Rectal smooth muscle tissue (tissue), 1 donor: ENCODE results near the gene CYP24A1.
"Not testable (repeated sequence)": the region's sequence is repeated elsewhere in the genome, so short reads cannot be mapped to it uniquely, and the experiment has no call there.

Source experiments
- H3K27ac ChIP-seq: one replicate; pipeline ENCODE4 v1.7.0; 2013; ENCODE audit warnings: low read depth, low read length, inconsistent platforms
- H3K27me3 ChIP-seq: one replicate; pipeline ENCODE4 v1.7.0; 2013; ENCODE audit warnings: low read length; ENCODE audit not compliant: control insufficient read depth, insufficient read depth
- H3K36me3 ChIP-seq: one replicate; pipeline ENCODE4 v1.7.0; 2013; ENCODE audit warnings: low read length; ENCODE audit not compliant: control insufficient read depth, insufficient read depth
- H3K4me1 ChIP-seq: one replicate; pipeline ENCODE4 v1.7.0; 2013; ENCODE audit warnings: low read length; ENCODE audit not compliant: control insufficient read depth, insufficient read depth
- H3K4me3 ChIP-seq: one replicate; pipeline ENCODE4 v1.7.0; 2013; ENCODE audit warnings: low read length
- H3K9ac ChIP-seq: one replicate; pipeline ENCODE4 v1.7.0; 2013; ENCODE audit warnings: low read length

CYP24A1 gene

DNA sequence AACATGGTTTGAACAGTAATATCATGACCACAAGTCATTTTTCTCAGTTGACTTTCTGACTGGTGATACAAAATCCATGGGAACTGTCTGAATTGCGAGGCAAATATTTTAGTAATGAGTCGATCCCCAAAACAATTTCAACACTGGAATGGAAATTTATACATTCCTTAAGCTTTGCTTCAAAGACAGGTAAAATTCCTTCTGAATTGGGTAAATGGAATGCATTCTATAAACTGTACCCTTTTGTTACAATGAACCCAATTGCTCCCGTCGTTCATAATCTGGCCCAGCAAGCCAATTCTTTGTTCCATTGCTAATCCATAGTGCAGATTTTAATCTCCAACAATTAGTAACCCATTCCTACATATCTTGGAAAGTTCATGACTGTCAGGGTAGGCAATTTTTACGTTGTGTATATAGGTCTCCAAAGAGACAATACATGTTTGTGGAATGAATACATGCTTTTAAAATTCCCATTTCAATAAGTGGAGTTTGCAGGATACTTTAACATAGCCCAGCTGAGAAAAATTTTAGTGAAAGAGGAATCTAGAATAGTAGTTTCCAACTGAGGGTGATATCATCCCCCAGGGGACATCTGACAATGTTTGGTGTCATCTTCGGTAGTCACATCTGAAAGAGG, 32.7 kb downstream of the CYP24A1 start:
- H3K27me3 ChIP-seq, result no peaks in the 10 kb centered on the region
- H3K4me1 ChIP-seq, result no peaks in the 10 kb centered on the region
- H3K4me3 ChIP-seq, result no peak overlapping the region
- H3K27ac ChIP-seq, result no peak overlapping the region
- H3K36me3 ChIP-seq, result no peaks in the 10 kb centered on the region
- no peak overlapping the region for H3K9ac ChIP-seq

DNA sequence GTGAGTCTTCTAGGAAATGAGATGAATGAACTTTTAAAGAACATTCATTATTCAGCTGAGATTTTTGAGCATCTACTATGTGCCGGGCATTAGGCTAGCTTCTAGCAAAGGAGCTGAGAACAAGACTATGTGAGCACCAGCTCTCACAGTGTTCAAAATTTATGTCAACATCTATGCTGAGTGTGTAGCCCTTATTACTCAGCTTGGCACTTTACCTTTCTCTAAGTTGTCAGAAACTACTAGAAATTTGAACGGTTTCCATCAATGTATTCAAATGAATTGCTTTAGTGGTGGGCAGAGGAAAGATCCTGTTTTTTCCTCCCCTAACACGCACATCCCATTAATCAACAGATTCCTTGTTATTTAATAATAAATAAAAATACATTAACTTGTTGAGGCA, 33.3 kb downstream of the CYP24A1 start:
- Histone ChIP-seq H3K4me3 (no peak overlapping the region), H3K36me3 (no peaks in the 10 kb centered on the region), H3K27ac (no peak overlapping the region), H3K27me3 (no peaks in the 10 kb centered on the region), H3K9ac (no peak overlapping the region), H3K4me1 (no peaks in the 10 kb centered on the region)

DNA sequence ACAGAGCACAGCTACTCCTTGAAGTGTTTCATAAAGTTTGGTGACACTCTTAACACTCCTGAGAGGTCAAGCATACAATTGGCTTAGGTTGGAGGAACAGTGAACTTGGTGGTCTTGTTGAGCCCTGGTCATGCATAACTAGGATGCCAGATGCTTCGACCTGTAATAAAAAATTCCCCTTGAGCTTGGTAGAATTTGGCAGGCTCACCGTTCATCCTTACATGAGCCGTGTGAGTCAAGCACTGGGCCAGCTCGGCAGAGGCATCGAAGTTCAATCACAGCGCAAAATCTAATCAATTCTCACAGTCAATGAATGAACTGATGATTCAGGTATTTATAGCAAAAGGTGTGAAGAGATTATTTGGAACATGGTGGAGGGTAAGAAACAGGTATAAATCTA, 33.7 kb downstream of the CYP24A1 start:
- Histone ChIP-seq H3K27me3 (no peaks in the 10 kb centered on the region), H3K4me1 (no peaks in the 10 kb centered on the region), H3K9ac (no peak overlapping the region), H3K27ac (no peak overlapping the region), H3K4me3 (no peak overlapping the region), H3K36me3 (no peaks in the 10 kb centered on the region)

DNA sequence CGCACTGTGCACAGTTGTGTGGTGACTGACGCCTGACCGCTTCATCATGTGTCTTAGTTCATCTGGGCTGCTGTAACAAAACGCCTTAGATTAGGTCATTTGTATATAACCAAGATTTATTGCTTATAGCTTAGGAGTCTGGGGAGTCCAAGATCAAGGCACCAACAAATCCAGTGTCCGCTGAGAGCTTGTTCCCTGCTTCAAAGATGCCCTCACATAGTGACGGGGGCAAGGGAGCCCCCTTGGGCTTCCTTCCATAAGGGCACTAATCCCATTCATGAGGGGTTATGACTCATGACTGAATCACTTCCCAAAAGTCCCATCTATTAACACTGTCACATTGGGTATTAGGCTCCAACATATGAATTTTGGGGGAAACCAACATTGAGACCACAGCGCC, 34.6 kb downstream of the CYP24A1 start:
- no peaks in the 10 kb centered on the region for H3K27me3 ChIP-seq

DNA sequence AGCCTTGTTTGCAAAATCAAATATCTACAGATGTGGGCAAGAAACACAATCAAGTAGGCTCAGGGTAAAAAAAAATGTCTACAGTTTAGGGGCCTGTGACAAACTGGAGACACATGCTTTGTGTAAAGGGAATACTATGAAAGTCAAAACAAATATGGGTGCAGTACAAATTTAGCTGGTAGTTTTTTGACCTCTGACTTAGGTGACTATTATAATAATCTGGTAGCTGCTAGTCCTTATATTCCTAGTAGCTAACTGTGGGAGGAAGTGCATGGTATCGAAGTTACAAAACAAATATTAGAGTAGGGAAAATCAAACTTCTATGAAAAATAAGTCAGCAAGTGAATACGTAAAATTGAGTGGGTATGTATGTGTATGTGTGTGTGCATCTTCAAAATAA, 35.4 kb downstream of the CYP24A1 start:
- no peaks in the 10 kb centered on the region for H3K4me1 ChIP-seq

More for the DNA sequence above, 34.6 kb downstream of the CYP24A1 start:
- no peak overlapping the region for H3K27ac ChIP-seq
- H3K36me3 ChIP-seq, result no peaks in the 10 kb centered on the region
- no peak overlapping the region for H3K9ac ChIP-seq
- H3K4me3 ChIP-seq, result no peak overlapping the region
- H3K4me1 ChIP-seq, result no peaks in the 10 kb centered on the region

DNA sequence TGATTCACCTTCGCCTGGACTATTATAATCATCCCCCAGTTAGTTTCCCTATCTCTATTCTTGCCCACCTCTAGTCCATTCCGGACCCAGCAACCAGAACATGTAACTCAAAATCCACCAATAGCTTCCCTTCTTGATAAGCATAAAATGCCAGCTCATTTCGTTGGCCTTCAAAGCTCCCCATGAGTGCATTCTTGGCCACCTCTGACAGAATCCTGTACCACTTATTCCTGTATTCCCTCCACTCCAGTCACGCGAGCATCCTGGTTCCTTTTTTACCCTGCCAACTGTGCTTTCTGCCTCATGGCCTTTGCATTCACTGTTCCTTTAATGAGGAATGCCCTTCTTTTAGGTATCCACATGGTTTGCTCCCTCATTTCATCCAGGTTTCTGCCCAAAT, 36.7 kb downstream of the CYP24A1 start:
- H3K9ac ChIP-seq, result no peak overlapping the region
- H3K36me3 ChIP-seq, result no peaks in the 10 kb centered on the region
- H3K4me1 ChIP-seq, result no peaks in the 10 kb centered on the region
- no peak overlapping the region for H3K27ac ChIP-seq
- H3K27me3 ChIP-seq, result no peaks in the 10 kb centered on the region
- no peak overlapping the region for H3K4me3 ChIP-seq

More for the DNA sequence above, 35.4 kb downstream of the CYP24A1 start:
- Histone ChIP-seq H3K36me3 (no peaks in the 10 kb centered on the region), H3K27ac (no peak overlapping the region), H3K4me3 (no peak overlapping the region), H3K27me3 (no peaks in the 10 kb centered on the region), H3K9ac (no peak overlapping the region)

DNA sequence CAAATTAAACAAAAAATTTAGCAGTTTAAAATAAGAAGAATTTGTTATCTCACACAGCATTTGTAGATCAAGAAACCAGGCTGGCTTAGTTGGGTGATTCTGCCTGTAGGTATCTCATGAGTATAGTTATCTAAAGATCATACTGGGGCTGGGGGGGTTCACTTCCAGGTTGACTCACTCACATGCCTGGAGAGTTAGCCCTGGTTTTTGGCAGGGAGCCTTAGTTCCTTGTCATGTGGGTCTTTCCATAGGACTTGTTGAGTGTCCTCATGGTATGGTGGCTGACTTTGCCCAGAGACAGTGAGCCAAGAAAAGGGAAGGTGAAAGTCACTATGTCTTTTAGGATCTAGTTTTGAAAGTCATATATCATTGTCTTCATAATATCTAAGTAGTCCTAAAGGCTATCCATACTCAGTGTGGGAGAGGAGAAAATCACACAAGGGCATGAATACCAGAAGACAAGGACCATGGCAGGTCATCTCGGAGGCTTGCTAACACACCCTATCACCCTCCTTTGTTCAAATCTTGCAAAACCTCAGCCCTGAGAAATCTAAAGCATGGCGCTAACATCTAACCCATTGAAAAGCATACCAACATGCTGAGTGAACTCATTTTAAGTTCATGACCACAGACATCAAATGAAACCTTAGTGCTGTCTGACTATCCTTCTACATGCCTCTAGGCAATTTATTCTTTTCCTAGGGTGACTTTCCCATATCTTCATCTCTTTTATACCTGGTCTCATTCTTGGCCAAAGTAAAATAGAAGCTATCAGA, 39.2 kb downstream of the CYP24A1 start:
- Histone ChIP-seq H3K36me3 (no peaks in the 10 kb centered on the region), H3K27me3 (no peaks in the 10 kb centered on the region), H3K27ac (no peak overlapping the region), H3K4me1 (no peaks in the 10 kb centered on the region), H3K4me3 (no peak overlapping the region), H3K9ac (no peak overlapping the region)

DNA sequence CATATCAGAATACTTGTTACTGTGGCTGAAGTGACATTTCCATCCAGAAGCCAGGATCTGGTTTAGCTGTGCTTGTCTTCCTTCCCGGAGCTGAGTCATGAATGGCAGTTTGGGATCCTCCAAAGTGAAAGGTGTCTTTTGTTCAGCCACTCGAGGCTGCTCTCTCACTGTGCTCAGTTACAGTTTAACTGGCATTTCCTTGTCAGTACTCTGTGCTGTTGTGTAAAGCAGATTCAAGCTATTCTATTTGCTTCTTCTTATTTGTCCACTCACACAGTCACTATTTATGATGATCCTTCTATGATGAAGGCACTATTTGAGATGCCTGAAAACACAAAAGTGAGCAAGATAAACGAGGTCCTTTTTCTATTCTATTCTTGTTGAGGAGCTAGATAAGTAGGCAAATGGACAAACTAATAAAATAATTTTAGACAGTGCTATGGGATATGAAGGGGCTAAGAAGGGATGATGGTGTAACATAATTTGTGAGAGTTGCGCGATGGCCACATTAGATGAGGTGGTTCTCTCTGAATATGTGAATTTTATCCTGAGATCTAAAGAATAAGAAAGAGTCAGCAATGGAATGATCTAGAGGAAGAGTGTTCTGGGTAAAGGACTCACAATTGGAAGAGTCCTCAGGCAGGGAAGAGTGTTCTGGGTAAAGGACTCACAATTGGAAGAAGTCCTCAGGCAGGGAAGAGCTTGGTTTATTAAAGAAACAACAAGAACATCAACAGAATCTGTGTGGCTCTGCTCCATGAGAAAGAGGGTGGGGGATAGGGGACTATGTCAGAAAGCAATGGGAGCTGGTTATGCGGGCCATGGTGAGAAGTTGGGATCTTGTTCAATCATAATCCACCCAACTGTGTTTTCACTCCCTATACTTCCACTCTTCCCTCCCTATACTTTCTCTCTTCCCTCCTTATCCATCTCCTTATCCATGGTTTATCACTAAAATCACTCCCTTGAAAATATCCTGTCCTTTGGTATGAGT, 40.1 kb downstream of the CYP24A1 start:
- Histone ChIP-seq H3K9ac (no peak overlapping the region), H3K4me1 (no peaks in the 10 kb centered on the region), H3K36me3 (no peaks in the 10 kb centered on the region), H3K27ac (no peak overlapping the region), H3K27me3 (no peaks in the 10 kb centered on the region), H3K4me3 (no peak overlapping the region)

DNA sequence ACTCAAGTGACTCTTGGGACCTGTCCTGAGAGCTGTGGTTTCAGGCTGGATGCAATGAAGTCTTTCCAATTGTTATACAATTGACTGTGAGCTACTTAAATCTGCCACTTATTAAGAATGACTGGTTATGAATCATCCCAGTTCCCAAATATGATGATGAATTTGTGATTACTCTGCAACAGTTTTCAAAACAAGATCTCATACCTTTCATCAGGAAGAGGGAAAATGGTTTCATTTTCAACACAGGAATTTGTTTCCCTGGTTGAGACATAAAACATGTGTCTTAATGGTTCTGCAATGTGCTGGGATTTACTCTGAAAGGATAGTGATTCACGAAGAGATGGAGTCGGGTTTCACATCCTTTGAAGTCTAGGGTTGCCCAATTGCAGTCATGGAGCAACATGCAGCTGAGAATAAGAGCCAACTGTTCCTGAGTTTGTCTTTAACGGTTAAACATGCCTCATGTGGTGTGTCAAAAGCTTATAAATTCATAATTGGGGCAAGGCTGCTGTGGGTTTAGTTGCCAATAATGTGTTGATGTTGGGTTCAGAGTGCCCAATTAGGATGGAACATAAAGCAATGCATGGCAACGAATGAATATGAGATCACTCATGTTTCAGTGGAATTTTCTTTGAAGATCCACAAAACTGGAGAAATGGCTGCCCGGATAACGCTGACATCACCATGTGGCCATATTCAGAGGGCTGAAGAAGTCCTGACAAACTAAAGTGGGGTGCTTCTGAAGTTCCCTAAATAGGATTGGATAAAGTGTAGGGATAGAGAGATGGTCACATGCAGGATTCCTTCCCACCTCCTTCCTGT, 41.0 kb downstream of the CYP24A1 start:
- no peaks in the 10 kb centered on the region for H3K27me3 ChIP-seq
- no peaks in the 10 kb centered on the region for H3K4me1 ChIP-seq
- H3K27ac ChIP-seq, result no peak overlapping the region
- no peaks in the 10 kb centered on the region for H3K36me3 ChIP-seq
- no peak overlapping the region for H3K9ac ChIP-seq
- H3K4me3 ChIP-seq, result no peak overlapping the region

DNA sequence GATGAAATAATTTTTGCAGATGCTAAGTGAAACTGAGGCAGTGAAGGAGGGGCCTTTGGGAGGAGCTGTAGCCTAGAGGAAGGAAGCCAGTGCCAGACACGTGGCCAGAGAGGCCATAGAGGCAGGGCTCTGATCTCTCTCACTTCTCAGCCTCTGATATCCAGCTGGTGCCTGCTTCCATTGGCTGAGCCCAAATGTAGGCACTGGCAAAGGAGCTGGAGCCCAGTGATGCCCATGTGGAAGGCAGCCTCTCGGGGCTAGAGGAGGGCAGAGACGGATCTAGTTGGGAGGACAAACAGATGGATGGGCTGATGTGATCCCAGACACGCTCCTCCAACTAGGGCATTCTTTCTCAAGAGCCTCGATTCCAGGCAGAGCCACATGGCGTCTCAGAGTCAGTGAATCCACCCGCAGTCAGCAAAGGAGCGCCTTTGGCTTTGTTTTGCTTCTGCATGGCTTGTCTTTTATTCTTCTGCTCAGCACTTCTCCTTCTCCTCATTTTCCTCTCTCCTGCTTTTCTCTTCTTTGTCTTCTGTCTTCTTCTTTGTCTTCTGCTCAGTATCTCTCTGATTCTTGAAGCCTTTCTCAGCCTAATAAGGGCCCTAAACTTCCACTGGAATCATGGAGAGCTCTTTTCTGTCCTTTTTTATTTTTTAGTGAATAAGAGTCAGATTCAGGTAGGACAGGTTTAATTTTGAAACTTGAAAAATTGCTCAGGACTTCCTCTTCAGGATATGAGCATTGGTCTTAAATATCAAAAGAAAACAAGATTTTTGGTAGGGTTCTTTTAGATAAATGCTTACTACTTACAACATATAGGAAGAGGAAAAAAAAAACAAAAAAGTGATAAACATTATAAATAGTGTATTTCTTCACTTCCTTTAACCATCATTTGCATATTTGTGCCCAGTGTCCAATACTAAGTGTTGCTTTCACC, 41.8 kb downstream of the CYP24A1 start:
- H3K27ac ChIP-seq, result no peak overlapping the region
- no peaks in the 10 kb centered on the region for H3K36me3 ChIP-seq
- H3K27me3 ChIP-seq, result no peaks in the 10 kb centered on the region
- H3K9ac ChIP-seq, result no peak overlapping the region
- H3K4me3 ChIP-seq, result no peak overlapping the region
- no peaks in the 10 kb centered on the region for H3K4me1 ChIP-seq

DNA sequence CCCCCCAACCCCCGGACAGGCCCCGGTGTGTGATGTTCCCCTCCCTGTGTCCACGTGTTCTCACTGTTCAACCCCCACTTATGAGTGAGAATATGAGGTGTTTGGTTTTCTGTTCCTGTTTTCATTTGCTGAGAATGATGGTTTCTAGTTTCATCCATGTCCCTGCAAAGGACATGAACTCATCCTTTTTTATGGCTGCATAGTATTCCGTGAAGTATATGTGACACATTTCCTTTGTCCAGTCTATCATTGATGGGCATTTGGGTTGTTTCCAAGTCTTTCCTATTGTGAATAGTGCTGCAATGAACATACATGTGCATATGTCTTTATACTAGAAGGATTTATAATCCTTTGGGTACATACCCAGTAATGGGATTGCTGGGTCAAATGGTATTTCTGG, 42.7 kb downstream of the CYP24A1 start:
- not testable (repeated sequence) for H3K9ac ChIP-seq, H3K27ac ChIP-seq, H3K4me1 ChIP-seq, H3K4me3 ChIP-seq, H3K27me3 ChIP-seq, H3K36me3 ChIP-seq
